ENCODE measurements around the gene TUG1.

- TF ChIP-seq EZH2 (optimal IDR thresholded peaks at IDR 0.05; ENCODE audit: low read depth, low read length): no peak
- TF ChIP-seq CTCF (IDR thresholded peaks at IDR 0.05; ENCODE audit: low read length): no peak
- no peak for TF ChIP-seq EZH2phosphoT487 (IDR thresholded peaks at IDR 0.05; ENCODE audit: low read length)
Observed at GRCh38 chr22:30921108-30921507, 48.0 kb upstream of the TUG1 start.

Data from MM.1S (cell line).